Limb (tissue), 2 donors: Measurements from ENCODE around the gene LAMP1.
"Not testable (repeated sequence)": the region's sequence is repeated elsewhere in the genome, so short reads cannot be mapped to it uniquely, and the experiment has no call there.

Experiments
- DNase-seq, 2 donors: peaks; one replicate each; pipeline ENCODE4 v3.0.0-alpha.2; 2016; ENCODE audit errors: extremely low spot score in 2 of 2

The LAMP1 gene

GRCh38 chr13:113296823-113297369, at the start of gene LAMP1:
LAMP1 (plus strand) TSS chr13:113297239; CDS start chr13:113297435, 196 bp downstream.
- peak; percentile 94 to 100 for DNase-seq

- no peak for DNase-seq
Observed at GRCh38 chr13:113252516-113253095, 44.4 kb upstream of the LAMP1 start.

GRCh38 chr13:113257908-113258307, 39.1 kb upstream of the LAMP1 start:
- not testable (repeated sequence) for DNase-seq

GRCh38 chr13:113258321-113259054, 38.6 kb upstream of the LAMP1 start:
- no peak for DNase-seq

- DNase-seq, result no peak
Observed at GRCh38 chr13:113260996-113261395, 36.0 kb upstream of the LAMP1 start.

- DNase-seq, result not testable (repeated sequence)
Observed at GRCh38 chr13:113263016-113263415, 34.0 kb upstream of the LAMP1 start.

GRCh38 chr13:113267642-113268405, 29.2 kb upstream of the LAMP1 start:
- no peak for DNase-seq

GRCh38 chr13:113272031-113272430, 25.0 kb upstream of the LAMP1 start:
- DNase-seq, result no peak

- no peak for DNase-seq
Observed at GRCh38 chr13:113272701-113273181, 24.3 kb upstream of the LAMP1 start.

- no peak for DNase-seq
Observed at GRCh38 chr13:113273321-113273720, 23.7 kb upstream of the LAMP1 start.

- no peak for DNase-seq
Observed at GRCh38 chr13:113273851-113274590, 23.0 kb upstream of the LAMP1 start.

GRCh38 chr13:113274721-113275120, 22.3 kb upstream of the LAMP1 start:
- no peak for DNase-seq

- DNase-seq, result no peak
Observed at GRCh38 chr13:113275387-113275786, 21.7 kb upstream of the LAMP1 start.

- DNase-seq, result no peak
Observed at GRCh38 chr13:113280126-113280525, 16.9 kb upstream of the LAMP1 start.

GRCh38 chr13:113283904-113284303, 13.1 kb upstream of the LAMP1 start:
- DNase-seq, result no peak

GRCh38 chr13:113288880-113289279, 8.2 kb upstream of the LAMP1 start:
- no peak for DNase-seq

GRCh38 chr13:113291129-113291528, 5.9 kb upstream of the LAMP1 start:
- no peak for DNase-seq

GRCh38 chr13:113292021-113292862, 4.8 kb upstream of the LAMP1 start:
- peak in 1 of 2 donors; percentile 43 for DNase-seq

GRCh38 chr13:113293686-113294085, 3.4 kb upstream of the LAMP1 start:
- DNase-seq, result no peak

- no peak for DNase-seq
Observed at GRCh38 chr13:113295776-113296175, 1.3 kb upstream of the LAMP1 start.
